ENCODE data around the gene PLD2. TPM values are rescaled to one million over a fixed set of nuclear protein-coding genes. Genes with fewer than 3 reads are reported as not detected.
A peak's percentile ranks its signal among the peaks of the same experiment; 100 is the strongest.

The PLD2 gene
- total RNA-seq, 2 experiments from 2014 or later, result 6.2 to 6.8 TPM

- peaks cover 9% of the 10 kb centered on the region for H3K4me1 Mint-ChIP-seq (ENCODE audit: low read depth)
- H3K27me3 Mint-ChIP-seq, result no peaks in the 10 kb centered on the region
- ChIA-PET POLR2A (no interaction called here), CTCF (no interaction called here)
- no peak for DNase-seq
- intact Hi-C loops (cut with micrococcal nuclease), result no loop called here
- H3K36me3 Mint-ChIP-seq (ENCODE audit: low read depth), result peaks cover 8% of the 10 kb centered on the region
- H3K4me3 Mint-ChIP-seq, result no peak overlapping the region
- peak; percentile 42 for ATAC-seq
- H3K9me3 Mint-ChIP-seq, result no peaks in the 10 kb centered on the region
- H3K27ac Mint-ChIP-seq, result no peak overlapping the region
- no peak for TF ChIP-seq CTCF (IDR thresholded peaks at IDR 0.05)
These were observed 51.9 kb downstream of the PLD2 start for GRCh38 chr17:4858882-4859260.

DNA sequence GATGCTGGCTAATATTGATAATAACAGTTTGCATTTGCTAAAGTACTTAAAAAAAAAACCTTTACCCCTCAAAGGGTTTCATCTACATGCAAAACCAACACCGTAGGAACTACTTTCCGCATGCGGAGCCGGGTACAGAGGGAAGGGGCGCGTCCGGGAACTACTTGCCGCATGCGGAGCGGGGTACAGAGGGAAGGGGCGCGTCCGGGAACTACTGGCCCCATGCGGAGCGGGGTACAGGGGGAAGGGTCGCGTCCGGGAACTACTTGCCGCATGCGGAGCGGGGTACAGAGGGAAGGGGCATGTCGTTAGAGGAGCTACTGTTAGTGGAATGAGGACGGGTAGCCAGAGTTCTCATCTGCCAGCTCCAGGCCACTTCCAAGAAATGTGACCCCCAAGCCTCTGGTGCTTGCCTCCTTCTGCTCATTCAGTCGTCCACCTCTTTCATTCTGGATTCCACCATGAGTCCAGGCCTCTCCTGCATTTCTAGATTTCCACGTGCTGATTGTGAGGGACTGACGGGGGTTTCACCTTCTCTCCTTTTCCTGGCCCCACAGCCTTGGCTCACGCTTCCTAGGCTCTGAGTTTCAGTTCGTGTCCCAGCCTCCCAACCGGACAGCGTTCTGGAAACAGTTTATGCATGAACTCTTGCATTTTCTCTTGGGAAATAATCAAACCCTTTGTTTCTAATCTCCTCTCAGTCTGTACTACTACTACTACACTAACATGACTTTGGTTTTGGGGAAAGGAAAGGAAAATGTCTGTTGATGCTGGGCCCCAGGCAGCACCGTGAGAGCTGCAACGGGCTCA lies 53.1 kb downstream of the PLD2 start:
- H3K36me3 Mint-ChIP-seq (ENCODE audit: low read depth), result peaks cover 6% of the 10 kb centered on the region
- no peaks in the 10 kb centered on the region for H3K9me3 Mint-ChIP-seq
- POLR2A ChIA-PET, result no interaction called here
- intact Hi-C loops (cut with micrococcal nuclease), result no loop called here
- no peak for TF ChIP-seq CTCF (IDR thresholded peaks at IDR 0.05)
- H3K4me1 Mint-ChIP-seq (ENCODE audit: low read depth), result peaks cover 3% of the 10 kb centered on the region
- H3K27me3 Mint-ChIP-seq, result no peaks in the 10 kb centered on the region
- CTCF ChIA-PET, result interaction anchor here (1.3 kb wide), 1 partner anchor 28 kb away, joined by 3 read pairs; no protein-coding TSS in a partner anchor
- DNase-seq (no peak), ATAC-seq (no peak)
- no peak overlapping the region for H3K4me3 Mint-ChIP-seq
- H3K27ac Mint-ChIP-seq, result no peak overlapping the region

DNA sequence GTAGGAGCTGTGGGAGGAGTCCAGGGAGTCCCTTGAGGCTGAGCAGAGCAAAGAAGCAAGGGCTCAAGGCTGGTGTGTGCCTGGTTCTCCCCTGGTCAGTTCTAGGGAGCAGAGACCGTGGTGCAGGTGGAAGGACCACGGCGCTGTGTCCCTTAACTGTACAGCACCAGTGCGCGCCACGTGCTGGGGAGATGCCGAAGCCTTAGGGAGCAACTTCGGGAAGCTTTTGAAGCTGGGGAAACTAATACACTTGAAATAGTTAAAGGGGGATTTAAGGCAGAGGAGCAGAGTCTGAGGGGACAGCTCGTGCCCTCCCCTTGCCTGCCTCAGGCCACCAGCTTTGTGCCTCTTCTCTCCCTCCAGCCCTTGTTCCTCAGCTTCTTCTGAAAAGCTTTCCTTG lies 53.7 kb downstream of the PLD2 start:
- no peaks in the 10 kb centered on the region for H3K27me3 Mint-ChIP-seq
- no peak for DNase-seq
- H3K4me3 Mint-ChIP-seq, result no peak overlapping the region
- CTCF ChIA-PET, result interaction anchor here (0.7 to 1.3 kb wide), 2 partner anchors 9 to 28 kb away, joined by 3 read pairs; no protein-coding TSS in a partner anchor
- peaks cover 3% of the 10 kb centered on the region for H3K4me1 Mint-ChIP-seq (ENCODE audit: low read depth)
- H3K36me3 Mint-ChIP-seq (ENCODE audit: low read depth), result peaks cover 6% of the 10 kb centered on the region
- no peak for TF ChIP-seq CTCF (IDR thresholded peaks at IDR 0.05)
- no peak for ATAC-seq
- POLR2A ChIA-PET, result no interaction called here
- no peaks in the 10 kb centered on the region for H3K9me3 Mint-ChIP-seq
- no peak overlapping the region for H3K27ac Mint-ChIP-seq
- intact Hi-C loops (cut with micrococcal nuclease), result no loop called here

DNA sequence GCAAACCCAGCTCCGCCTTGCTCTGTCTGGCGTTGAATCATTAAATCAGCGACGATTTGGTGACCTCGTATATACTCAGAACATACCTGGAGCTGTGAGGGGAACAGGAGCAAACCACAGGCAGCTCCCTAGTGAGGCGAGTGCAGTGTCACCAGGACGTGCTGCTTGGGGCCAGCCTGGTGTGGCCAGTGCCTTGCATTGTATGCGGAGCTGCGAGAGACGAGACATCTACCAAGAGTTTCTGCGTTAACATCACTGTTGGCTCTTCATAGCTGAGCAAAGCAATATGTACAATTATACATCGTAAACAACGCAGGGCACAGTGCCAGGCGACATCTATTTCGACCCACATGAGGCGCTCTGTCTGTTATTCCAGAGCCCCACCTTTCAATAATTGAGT lies 54.1 kb downstream of the PLD2 start:
- Mint-ChIP-seq H3K27me3 (no peaks in the 10 kb centered on the region), H3K4me1 (ENCODE audit: low read depth) (peaks cover 3% of the 10 kb centered on the region), H3K27ac (no peak overlapping the region), H3K36me3 (ENCODE audit: low read depth) (peaks cover 6% of the 10 kb centered on the region), H3K4me3 (no peak overlapping the region), H3K9me3 (no peaks in the 10 kb centered on the region)
- ChIA-PET CTCF (interaction anchor here (0.7 to 1.3 kb wide), 2 partner anchors 9 to 27 kb away, joined by 3 read pairs; no protein-coding TSS in a partner anchor), POLR2A (no interaction called here)
- DNase-seq, result no peak
- intact Hi-C loops (cut with micrococcal nuclease), result no loop called here
- no peak for ATAC-seq
- TF ChIP-seq CTCF (IDR thresholded peaks at IDR 0.05), result no peak

DNA sequence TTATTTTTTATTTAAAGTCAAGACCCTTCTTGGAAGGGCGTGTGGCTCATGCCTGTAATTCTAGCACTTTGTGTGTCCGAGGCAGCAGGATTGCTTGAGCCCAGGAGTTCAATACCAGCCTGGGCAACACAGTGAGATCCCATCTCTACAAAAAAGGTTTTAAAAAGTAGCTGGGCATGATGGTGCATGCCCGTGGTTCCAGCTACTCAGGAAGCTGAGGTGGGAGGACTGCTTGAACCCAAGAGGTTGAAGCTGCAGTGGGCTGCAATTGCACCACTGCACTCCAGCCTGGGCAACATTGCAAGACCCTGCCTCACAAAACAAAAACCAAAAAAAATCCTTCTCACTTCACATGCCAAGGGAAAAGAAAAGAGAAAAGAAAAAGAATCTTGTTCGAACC lies 55.8 kb downstream of the PLD2 start:
- Mint-ChIP-seq H3K9me3 (no peaks in the 10 kb centered on the region), H3K4me3 (no peak overlapping the region), H3K27me3 (no peaks in the 10 kb centered on the region), H3K36me3 (ENCODE audit: low read depth) (peaks cover 6% of the 10 kb centered on the region), H3K27ac (no peak overlapping the region), H3K4me1 (ENCODE audit: low read depth) (peaks cover 3% of the 10 kb centered on the region)
- ATAC-seq (no peak), DNase-seq (no peak)
- POLR2A ChIA-PET, result no interaction called here
- no peak for TF ChIP-seq CTCF (IDR thresholded peaks at IDR 0.05)
- CTCF ChIA-PET, result no interaction called here
- intact Hi-C loops (cut with micrococcal nuclease), result no loop called here
